ENCODE data around the gene PCLO.

PCLO gene

DNA sequence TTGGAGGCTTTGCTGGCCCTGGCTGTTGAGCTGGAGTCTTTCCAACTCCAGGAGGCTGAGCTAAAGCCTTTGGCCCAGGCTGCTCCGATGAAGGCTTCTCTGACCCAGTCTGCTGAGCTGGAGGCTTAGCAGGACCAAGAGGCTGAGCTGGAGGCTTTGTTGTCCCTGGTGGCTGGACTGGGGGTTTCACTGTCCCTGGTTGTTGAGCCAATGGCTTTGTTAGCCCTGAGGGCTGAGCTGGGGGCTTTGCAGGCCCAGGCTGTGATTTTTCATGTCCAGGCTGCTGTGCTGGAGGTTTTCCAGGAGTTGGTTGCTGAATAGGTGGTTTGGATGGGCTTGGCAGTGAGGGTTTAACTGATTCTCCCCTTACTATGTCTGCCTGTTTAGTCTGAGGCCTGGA, 7.3 kb downstream of the PCLO start:
- DNase-seq (ENCODE audit: insufficient read length, low spot score) (no peak), FAIRE-seq (no peak)
- TF ChIP-seq, protein P1, sequence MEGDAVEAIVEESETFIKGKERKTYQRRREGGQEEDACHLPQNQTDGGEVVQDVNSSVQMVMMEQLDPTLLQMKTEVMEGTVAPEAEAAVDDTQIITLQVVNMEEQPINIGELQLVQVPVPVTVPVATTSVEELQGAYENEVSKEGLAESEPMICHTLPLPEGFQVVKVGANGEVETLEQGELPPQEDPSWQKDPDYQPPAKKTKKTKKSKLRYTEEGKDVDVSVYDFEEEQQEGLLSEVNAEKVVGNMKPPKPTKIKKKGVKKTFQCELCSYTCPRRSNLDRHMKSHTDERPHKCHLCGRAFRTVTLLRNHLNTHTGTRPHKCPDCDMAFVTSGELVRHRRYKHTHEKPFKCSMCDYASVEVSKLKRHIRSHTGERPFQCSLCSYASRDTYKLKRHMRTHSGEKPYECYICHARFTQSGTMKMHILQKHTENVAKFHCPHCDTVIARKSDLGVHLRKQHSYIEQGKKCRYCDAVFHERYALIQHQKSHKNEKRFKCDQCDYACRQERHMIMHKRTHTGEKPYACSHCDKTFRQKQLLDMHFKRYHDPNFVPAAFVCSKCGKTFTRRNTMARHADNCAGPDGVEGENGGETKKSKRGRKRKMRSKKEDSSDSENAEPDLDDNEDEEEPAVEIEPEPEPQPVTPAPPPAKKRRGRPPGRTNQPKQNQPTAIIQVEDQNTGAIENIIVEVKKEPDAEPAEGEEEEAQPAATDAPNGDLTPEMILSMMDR (IDR thresholded peaks at IDR 0.05; ENCODE audit: insufficient read depth, missing control alignments): no peak

DNA sequence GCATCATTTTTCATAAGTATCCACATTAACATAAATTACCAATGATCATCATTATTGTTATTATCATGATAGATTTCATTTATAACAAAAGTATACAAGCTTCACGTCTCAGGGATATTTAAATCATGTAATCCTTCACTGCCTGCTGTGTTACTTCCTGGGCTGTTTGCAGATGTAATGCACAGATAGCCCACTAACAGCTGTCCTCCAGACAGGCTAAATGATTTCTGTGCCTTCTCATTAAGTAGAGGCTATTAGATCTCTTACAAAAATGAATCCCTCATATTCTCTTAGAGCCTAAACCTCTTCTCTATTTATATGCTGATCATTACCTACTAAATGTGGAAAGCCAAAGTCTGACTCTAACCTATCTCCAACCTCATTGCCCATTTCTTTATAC, 9.3 kb downstream of the PCLO start:
- TF ChIP-seq, protein P1 (IDR thresholded peaks at IDR 0.05; ENCODE audit: insufficient read depth, missing control alignments): no peak
- no peak for DNase-seq (ENCODE audit: insufficient read length, low spot score)

DNA sequence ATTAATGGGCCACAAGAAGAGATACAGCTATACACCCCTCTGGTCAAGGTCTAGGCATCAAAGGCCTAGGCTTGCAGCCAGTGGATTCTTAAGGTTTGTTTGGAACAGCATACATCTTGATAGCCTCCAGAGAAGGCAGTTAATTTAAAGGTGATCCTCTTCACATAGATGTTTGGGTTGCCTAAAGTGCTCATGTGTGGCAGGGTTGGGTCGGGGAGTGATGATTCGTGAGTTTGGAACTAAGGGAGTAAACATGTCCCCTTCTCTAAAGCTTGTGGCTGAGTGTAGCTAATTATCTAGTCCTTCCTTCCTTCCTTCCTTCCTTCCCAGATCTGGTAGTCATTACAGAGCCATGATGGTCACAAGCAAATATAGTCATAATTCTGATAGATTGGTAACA, 12.4 kb downstream of the PCLO start:
- DNase-seq (ENCODE audit: insufficient read length, low spot score) (no peak), FAIRE-seq (no peak)
- TF ChIP-seq, protein P1 (IDR thresholded peaks at IDR 0.05; ENCODE audit: insufficient read depth, missing control alignments): no peak

More for the DNA sequence above, 9.3 kb downstream of the PCLO start:
- FAIRE-seq: peak; percentile 32

DNA sequence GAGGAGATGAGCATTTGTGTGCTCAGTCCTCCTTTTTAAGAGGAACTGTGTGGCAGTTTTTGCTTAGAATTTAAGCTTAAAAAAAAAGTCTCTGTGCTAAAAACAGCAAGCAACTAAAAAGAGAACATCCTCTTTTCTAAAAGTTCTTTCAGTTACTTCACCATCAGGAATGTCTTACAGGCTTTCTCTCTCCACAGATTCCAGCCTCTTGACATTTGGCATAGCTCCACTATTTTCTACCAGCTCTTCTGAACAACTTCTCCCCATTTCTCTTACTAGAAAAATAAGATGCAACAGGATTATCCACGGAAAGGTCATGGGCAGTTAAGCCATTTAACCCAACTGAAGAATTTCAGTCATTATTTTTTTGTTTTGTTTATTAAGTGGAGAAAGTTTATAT, 13.2 kb downstream of the PCLO start:
- TF ChIP-seq, protein P1 (IDR thresholded peaks at IDR 0.05; ENCODE audit: insufficient read depth, missing control alignments): no peak
- DNase-seq (ENCODE audit: insufficient read length, low spot score): no peak
- no peak for FAIRE-seq

DNA sequence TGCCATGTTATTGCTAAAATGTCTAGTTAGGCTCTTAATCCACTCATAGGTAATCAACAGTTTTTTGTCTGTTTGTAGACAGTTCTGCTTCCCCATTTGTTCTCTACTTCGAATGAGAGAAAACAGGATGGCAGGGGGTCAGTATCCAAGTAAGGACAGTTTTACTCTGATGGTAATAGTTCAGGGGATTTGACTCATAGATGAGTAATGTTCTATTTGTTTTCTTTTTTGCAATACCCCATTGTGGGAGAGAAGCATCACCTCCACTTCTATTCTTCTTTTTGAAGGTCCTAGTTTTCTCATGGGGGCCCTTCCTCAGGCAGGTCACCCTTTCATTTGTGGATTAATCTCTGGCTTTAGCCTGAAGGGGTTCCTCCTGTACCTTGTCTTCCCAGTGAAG, 13.9 kb downstream of the PCLO start:
- DNase-seq (ENCODE audit: insufficient read length, low spot score): no peak
- FAIRE-seq: no peak
- TF ChIP-seq, protein P1 (IDR thresholded peaks at IDR 0.05; ENCODE audit: insufficient read depth, missing control alignments): no peak

DNA sequence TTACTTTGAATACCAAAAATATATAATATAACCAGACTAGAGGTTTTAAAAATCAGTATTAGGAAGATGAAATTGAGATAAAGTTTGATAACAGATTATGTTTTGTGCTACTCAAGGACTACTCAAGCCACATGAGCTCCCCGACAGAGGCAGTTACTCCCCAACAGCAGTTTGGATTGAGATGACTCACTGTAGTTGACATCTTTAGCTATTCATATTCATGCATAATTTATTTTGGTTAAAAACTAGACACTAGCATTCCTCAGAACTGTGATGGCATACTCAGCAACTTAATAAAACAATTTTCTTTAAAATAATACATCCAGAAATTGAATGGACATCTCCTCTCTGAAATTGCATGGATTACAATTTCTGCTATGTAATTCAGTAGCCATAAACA, 19.6 kb downstream of the PCLO start:
- FAIRE-seq (no peak), DNase-seq (ENCODE audit: insufficient read length, low spot score) (no peak)
- TF ChIP-seq, protein P1 (IDR thresholded peaks at IDR 0.05; ENCODE audit: insufficient read depth, missing control alignments): no peak

DNA sequence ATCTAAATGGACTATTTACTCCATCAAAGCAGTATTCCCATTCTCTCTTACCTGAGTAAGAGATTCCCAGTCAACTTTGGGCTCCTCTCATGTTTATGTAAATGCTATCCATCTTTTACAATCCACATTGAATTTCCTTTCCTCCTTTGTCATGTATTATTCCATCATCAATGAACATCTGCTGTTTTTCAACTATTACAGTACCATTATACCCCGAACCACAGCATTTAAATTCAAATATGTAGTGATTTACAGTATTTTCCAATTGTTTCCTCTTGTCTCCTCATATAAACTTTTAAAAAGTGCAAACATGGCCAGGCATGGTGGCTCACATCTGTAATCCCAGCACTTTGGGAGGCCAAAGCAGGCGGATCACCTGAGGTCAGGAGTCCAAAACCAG, 20.3 kb downstream of the PCLO start:
- TF ChIP-seq, protein P1 (IDR thresholded peaks at IDR 0.05; ENCODE audit: insufficient read depth, missing control alignments): no peak
- FAIRE-seq (peak; percentile 29), DNase-seq (ENCODE audit: insufficient read length, low spot score) (no peak)

All from D721Med (cell line).